ENCODE data around the gene XIRP1.

Gene XIRP1

DNA sequence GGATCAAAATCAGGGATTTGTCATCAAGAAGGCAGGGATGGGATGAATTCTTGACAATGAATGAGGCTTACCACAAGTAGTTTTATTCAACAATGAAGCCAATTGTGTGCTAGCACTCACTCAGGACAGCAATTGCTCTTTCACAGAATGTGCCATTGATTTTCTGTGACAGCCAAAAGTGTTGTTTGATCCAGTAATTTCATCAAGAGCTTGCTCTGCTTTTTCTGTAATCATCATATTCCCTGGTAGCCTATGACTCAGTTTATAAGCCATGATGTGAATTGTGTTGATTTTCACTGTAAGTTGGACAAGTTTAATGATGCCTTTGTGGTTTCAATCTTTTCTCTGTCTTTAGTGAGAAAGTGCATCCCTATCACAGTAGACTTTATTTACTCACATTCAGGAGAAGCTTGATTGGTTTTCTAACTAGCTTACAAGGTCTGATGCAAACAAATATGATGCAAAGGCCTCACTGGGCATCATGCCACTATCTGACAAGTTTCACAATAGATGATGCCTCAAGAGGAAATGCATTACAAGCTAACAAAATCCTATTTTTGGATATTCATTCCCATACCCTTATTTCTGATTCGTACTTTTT lies 25.4 kb downstream of the XIRP1 start:
- DNase-seq (ENCODE audit: low read depth in 3 of 3), result no peak

GRCh38 chr3:39166134-39166710 lies 26.2 kb downstream of the XIRP1 start:
- DNase-seq (ENCODE audit: low read depth in 3 of 3), result no peak

DNA sequence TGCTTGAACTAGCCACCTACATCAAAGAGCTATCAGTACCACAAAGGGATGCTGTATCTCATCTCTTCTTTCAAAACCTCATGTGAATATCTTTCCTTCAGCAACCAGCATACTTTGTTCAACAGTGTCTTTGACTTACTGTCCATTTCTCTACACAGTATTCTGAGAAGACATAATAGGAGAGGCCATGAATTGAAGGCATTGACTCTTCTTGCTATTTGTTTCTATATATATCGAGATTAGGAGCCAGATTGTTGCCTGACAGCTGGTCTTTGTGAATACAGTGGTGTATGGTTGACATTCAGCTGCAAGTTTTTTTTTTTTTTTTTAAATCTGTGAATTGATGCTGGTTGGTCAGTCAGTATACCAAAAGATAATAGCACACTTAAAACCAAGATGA lies 26.9 kb downstream of the XIRP1 start:
- no peak for DNase-seq (ENCODE audit: low read depth in 3 of 3)

- no peak for DNase-seq (ENCODE audit: low read depth in 3 of 3)
Measured at GRCh38 chr3:39164414-39164813, 28.0 kb downstream of the XIRP1 start.

DNA sequence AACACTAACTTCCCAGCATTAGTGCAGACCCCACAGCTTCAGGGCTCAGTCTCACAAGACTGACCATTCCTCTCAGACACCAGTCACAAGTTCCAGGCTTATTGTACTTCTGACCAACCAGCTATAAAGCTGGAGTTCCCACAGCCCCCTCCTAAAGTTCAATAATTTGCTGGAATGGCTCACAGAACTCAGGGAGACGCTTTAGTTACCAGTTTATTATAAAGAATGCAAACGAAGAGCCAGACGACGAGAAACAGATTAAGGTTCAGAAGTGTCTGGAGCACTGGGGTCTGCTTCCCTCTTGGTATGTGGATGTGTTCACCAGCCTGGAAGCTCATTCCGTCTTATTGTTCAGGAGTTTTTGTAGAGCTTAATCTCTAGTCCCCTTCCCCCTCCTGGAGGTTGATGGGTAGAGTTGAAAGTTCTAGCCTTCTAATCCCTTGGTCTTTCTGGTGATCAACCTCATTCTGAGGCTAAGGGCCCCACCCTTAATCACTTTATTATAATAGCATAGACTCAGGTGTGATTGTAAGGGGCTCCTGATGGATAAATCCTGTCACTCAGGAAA lies 34.2 kb downstream of the XIRP1 start:
- no peak for DNase-seq (ENCODE audit: low read depth in 3 of 3)

DNA sequence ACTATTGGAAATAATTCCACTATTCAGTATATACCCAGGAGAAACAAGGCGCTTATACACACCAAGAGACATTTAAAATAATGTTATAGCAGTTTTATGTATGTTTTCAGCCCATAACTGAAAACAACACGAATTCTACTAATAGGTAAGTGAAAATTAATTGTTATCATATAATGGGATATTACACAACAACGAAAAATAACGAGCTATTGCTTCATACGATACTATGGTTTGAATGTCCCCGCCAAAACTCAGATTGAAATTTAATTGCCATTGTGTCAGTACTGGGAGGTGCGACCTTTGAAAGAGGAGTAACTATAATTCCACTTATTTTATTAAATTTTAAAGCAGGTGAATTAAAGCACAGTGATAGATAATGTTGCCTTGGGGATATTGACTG lies 35.0 kb downstream of the XIRP1 start:
- DNase-seq (ENCODE audit: low read depth in 3 of 3), result no peak

DNA sequence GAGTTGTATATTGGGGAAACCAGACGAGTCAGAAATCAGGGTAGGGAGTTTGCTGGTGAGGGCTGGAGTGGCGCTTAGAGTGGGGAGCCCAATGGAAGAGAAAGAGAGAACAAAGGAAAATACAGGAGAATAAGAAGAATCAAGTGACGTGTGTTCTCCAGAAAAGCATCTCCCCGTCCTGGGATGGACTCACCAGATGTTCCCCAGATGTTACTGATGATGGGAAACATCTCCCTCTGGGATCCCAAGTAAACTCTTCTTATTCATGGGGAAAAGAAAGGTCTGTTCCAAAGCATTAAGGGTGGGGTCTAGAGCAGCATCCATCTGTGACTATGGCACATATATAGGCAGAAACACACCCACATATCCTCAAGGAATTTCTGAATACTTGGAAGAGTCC lies 36.0 kb downstream of the XIRP1 start:
- DNase-seq (ENCODE audit: low read depth in 3 of 3), result no peak

GRCh38 chr3:39154280-39155021 lies 37.9 kb downstream of the XIRP1 start:
- no peak for DNase-seq (ENCODE audit: low read depth in 3 of 3)

- DNase-seq (ENCODE audit: low read depth in 3 of 3), result no peak
Measured at GRCh38 chr3:39153977-39154279, 38.5 kb downstream of the XIRP1 start.

GRCh38 chr3:39150803-39151631 lies 41.4 kb downstream of the XIRP1 start:
- DNase-seq (ENCODE audit: low read depth in 3 of 3), result peak; percentile 42 to 76 (median 59)

DNA sequence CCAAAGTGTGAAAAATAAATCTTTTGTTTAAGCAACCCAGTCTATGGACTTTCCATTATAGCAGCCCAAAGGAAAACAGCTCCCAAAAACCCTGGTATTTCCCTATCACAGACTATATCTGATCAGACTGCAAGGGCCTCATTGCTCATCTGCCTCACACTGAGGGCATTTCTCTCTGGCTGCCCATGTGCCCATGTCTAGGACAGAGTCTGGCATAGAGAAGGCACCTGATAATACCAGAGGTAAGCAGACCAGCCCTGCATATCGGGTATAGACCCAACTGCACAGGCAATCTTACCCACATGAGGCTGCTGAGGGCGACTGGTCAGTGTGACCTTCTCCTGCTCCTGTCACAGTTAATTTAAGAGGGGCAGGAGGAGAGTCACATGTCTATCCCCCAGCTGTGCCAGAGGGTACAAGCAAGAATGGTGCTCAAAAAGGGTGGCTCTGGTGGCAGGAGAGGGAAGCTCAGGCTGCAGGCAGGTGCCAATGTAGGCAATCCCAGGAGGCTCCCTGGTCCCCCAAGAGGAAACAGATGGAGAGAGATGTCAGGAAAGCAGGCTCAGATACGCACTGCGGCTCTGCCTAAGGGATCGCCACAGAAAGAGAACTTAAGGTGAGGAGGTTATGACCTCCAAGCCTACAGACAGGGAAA lies 42.1 kb downstream of the XIRP1 start:
- no peak for DNase-seq (ENCODE audit: low read depth in 3 of 3)

- no peak for DNase-seq (ENCODE audit: low read depth in 3 of 3)
Measured at GRCh38 chr3:39149498-39150147, 42.8 kb downstream of the XIRP1 start.

DNA sequence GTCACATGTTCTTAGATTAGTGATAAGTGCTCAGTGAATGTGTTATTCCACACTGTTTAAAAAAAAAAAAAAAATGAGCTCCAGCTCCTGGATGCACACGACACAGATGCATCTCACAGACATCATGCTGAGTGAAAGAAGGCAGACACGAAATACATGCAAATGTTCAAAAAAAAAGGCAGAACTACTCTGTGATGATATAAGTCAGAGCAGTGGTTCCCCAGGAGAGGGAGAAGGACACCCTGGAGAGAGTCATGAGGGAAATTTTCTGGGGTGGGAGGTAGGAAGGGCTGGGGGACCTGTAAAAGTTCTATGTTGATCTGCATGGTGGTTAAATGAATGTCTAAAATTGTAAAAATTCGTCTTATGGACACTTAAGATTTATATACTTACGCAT lies 43.3 kb downstream of the XIRP1 start:
- no peak for DNase-seq (ENCODE audit: low read depth in 3 of 3)

DNA sequence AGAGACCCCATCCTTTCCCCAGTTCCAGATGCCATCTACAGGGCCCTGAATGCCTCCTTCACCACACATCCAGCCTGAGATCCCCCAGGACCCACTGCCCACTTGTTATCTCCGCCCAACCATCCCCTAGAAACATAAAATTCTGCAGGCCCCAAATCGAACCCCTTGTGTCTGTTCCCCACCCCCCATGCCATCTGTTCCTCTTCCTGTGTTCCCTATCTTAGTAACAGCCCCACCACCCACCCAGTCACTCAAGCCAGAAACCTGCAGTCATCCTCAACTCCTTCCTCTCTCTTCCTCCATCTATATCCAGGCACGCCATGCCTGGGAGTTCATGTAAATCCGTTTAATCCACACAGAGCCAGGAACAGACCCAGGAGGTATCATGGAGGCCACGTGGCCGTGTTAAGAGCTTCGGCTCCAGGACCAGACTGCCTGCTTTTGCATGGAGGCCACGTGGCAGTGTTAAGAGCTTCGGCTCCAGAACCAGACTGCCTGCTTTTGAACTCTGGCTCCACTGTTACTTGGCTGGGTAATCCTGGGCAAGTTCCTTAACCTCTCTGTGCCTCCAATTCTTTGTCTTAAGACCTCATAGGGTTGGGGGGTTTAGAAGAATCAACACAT lies 43.8 kb downstream of the XIRP1 start:
- DNase-seq (ENCODE audit: low read depth in 3 of 3), result no peak

DNA sequence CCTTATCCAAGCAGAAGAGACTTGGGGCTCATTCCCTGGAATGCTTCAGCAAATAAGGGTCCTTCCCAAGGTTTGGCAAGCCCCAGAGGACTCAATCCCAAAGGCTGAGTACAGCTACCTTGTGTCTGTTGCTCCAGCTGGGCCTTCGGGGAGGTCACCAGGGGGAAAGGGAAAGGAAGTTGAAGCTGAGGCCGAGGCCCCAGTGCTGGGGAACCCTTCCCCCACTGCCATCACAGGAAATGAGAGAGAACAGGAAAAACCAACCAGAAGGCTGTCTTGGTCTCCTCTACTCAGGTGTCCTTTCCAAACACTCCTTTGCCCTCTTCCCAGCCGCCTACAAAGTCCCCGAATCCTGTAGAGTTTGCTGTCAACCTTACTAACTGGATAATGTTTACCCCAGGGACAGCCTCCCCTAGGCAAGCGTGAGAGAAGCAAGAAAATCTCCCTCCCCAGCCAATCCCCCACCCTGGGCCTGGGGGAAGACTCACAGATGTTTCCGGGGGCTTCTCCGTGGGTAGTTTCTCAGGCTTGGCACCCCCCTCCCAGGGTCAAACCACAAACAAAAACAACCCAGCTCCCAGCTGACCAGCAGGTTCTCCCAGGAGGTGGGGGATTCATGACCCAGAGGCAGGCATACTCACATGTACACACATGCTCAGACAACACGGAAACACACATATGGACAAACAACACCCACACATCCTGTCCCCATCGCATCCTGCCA lies 44.5 kb downstream of the XIRP1 start:
- peak in 1 of 3 experiments; percentile 42 for DNase-seq (ENCODE audit: low read depth in 3 of 3)

DNA sequence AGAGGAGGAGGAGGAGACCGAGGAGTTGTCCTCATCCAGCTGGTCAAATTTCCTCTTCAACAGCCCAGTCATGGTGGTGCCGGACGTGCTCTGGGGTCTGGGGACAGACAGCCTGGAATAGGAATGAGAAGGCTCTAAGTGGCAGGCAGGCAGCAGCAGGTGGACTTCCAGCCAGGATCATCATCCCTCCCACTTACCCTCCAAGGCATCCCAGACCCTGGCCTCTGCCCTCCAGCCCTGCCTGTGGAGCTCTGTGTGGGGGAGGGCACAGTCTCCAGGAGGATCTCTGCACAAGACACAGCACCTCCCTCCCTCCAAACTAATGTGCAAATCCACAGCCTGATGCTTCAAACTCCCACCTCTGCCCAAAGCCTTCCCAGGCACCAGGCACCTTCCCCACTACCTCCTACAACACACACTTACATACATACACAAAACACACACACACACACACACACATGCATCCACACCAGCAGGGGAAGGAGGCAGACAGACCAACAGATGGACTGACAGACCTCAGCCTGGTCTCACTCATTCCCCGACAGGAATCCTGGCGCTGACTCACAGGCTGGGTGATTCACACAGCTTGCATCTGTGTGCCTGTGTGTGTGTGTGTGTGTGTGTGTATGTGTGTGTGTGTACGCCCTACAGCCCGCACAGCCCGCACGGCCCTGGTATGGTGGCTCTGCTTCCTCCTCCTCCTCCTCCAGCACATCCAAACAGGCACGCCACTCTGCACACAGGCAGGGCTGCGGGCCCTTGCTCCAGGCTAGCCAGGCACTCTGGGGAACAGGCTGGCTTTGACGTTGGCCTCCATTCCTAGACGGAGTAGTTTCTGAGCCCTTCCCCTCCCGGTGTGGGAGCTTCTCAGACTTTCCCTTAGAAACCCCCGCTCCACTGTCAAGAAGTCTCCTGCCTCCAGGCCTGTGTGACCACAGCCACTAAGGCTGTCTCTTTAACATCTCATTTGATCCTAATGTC lies 45.5 kb downstream of the XIRP1 start:
- peak; percentile 58 to 81 (median 59) for DNase-seq (ENCODE audit: low read depth in 3 of 3)

- no peak for DNase-seq (ENCODE audit: low read depth in 3 of 3)
Measured at GRCh38 chr3:39146083-39146501, 46.3 kb downstream of the XIRP1 start.

- no peak for DNase-seq (ENCODE audit: low read depth in 3 of 3)
Measured at GRCh38 chr3:39144748-39145380, 47.5 kb downstream of the XIRP1 start.
